Measurements from ENCODE around the gene SCN3A.
A peak's percentile ranks its signal among the peaks of the same experiment; 100 is the strongest.

The SCN3A gene

GRCh38 chr2:165109915-165110314, 93.9 kb downstream of the SCN3A start:
- no peak for DNase-seq

- no peak for DNase-seq
Observed at GRCh38 chr2:165105926-165106325, 97.9 kb downstream of the SCN3A start.

- no peak for DNase-seq
Observed at GRCh38 chr2:165087933-165088901, 115.6 kb downstream of the SCN3A start.

GRCh38 chr2:165086337-165086736, 117.5 kb downstream of the SCN3A start:
- no peak for DNase-seq

- DNase-seq, result no peak
Observed at GRCh38 chr2:165083326-165083725, 120.5 kb downstream of the SCN3A start.

- DNase-seq, result no peak
Observed at GRCh38 chr2:165082479-165082878, 121.4 kb downstream of the SCN3A start.

GRCh38 chr2:165081276-165081675, 122.6 kb downstream of the SCN3A start:
- no peak for DNase-seq

GRCh38 chr2:165079432-165079831, 124.4 kb downstream of the SCN3A start:
- DNase-seq, result no peak

GRCh38 chr2:165078913-165079312, 124.9 kb downstream of the SCN3A start:
- no peak for DNase-seq

GRCh38 chr2:165074884-165075283, 129.0 kb downstream of the SCN3A start:
- no peak for DNase-seq

GRCh38 chr2:165074323-165074722, 129.5 kb downstream of the SCN3A start:
- DNase-seq, result no peak

- no peak for DNase-seq
Observed at GRCh38 chr2:165070076-165070475, 133.8 kb downstream of the SCN3A start.

GRCh38 chr2:165069151-165069550, 134.7 kb downstream of the SCN3A start:
- no peak for DNase-seq

- no peak for DNase-seq
Observed at GRCh38 chr2:165068487-165068757, 135.4 kb downstream of the SCN3A start.

GRCh38 chr2:165067643-165068486, 136.0 kb downstream of the SCN3A start:
- no peak for DNase-seq

GRCh38 chr2:165064743-165065142, 139.1 kb downstream of the SCN3A start:
- no peak for DNase-seq

GRCh38 chr2:165060411-165060810, 143.4 kb downstream of the SCN3A start:
- no peak for DNase-seq

GRCh38 chr2:165058476-165059265, 145.2 kb downstream of the SCN3A start:
- DNase-seq, result no peak

- DNase-seq, result no peak
Observed at GRCh38 chr2:165057931-165058330, 145.9 kb downstream of the SCN3A start.

- DNase-seq, result peak; percentile 0
Observed at GRCh38 chr2:165057308-165057707, 146.5 kb downstream of the SCN3A start.

- no peak for DNase-seq
Observed at GRCh38 chr2:165056564-165056963, 147.3 kb downstream of the SCN3A start.

- DNase-seq, result no peak
Observed at GRCh38 chr2:165055082-165055851, 148.6 kb downstream of the SCN3A start.

Measured in inflammatory macrophage treated with lipopolysaccharide for 4 hours (primary cell).